AG09309 (cell line): ENCODE data around the gene TXNRD1.

Source experiments
- DNase-seq: peaks from one replicate; pipeline ENCODE4 v3.0.0-alpha.2; 2010; ENCODE audit warnings: low read depth
- H3K4me3 ChIP-seq: 2 replicates; pipeline ENCODE4 v1.5.1; 2011; ENCODE audit warnings: mild to moderate bottlenecking, low read depth, low read length, moderate library complexity; ENCODE audit not compliant: control insufficient read depth
- CTCF ChIP-seq: IDR thresholded peaks from 2 replicates; pipeline ENCODE4 v1.5.1; 2011; ENCODE audit warnings: mild to moderate bottlenecking, low read depth, low read length, inconsistent platforms; ENCODE audit not compliant: insufficient read depth, control insufficient read depth; ENCODE audit errors: missing control alignments

The TXNRD1 gene

GRCh38 chr12:104309446-104309993, 93.9 kb downstream of the TXNRD1 start:
- H3K4me3 ChIP-seq: no peak overlapping the region
- TF ChIP-seq CTCF: no peak

DNA sequence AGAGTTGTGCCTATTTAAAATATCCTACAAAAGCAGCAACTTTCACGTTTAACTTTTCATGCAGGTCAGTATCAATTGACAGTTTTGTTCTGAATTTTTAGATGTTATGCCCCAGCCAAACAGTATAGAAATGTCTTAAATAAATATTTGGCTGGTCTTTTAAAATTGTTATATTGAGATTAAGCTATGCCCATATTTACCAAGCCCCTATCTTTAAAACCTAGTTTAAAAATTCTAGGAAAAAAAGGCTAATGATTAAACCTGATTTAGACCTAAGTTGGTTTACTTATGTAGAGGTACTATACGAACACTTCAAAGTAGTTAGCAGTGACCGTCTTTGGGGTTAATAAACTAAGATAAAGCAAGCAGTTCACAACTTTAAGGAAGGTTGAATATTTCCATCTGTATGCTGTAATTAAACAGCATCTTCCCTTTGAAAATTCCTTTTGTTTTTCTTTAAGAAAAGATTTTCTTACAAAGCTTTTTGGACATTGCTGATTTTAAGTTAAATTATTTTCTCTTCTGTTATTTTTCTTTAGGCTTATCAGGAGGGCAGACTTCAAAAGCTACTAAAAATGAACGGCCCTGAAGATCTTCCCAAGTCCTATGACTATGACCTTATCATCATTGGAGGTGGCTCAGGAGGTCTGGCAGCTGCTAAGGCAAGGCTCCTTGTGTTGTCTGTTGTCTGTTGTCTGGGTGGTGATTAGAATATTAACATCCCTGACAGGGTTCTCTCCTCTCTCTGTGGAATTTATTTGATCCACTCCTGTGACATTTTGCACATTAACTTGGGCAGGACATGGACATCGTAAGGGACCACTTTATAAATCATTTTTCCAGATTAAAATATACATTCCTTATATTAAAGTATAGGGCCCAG, 95.4 kb downstream of the TXNRD1 start:
- DNase-seq: no peak
- H3K4me3 ChIP-seq: no peak overlapping the region
- no peak for TF ChIP-seq CTCF

More at GRCh38 chr12:104309446-104309993, 93.9 kb downstream of the TXNRD1 start:
- no peak for DNase-seq

DNA sequence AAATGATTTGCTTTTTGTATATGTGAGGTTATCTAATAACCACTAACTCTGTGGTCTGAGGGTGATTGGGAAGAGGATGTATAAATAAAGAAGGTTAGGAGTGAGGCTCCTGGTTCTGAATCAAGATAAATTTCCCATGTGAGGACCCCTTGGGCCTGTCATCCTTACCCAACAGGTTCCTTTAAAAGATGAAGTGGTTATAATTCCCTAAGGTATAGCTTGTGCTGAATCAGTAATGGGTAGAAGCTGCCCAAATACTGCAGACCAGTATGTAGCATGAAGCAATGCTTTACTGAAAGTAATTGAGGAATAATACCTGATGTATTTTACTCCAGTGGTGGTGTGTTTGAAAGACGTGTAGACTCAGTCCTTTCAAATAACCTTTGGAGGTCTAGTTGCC, 96.6 kb downstream of the TXNRD1 start:
- TF ChIP-seq CTCF: no peak
- H3K4me3 ChIP-seq: no peak overlapping the region
- DNase-seq: no peak

DNA sequence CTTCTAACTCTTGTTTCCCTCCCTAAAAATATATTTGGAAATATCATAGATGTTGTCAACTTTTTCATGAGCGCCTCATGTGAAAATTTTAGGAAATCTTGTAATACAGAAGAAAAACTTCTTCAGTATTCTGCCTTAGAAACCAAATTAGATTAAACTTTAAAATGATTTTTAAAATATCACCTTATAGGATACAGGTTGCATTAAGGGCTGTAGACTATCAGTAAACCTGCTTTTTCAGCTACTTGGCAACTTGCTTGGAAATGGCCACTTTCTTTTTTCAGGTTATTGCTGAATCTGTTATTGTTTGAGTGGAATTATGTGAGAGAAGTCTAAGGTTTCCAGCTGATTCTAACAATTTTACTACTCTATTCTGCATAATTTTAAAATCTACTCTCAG, 97.1 kb downstream of the TXNRD1 start:
- H3K4me3 ChIP-seq: no peak overlapping the region
- DNase-seq: no peak
- TF ChIP-seq CTCF: no peak

DNA sequence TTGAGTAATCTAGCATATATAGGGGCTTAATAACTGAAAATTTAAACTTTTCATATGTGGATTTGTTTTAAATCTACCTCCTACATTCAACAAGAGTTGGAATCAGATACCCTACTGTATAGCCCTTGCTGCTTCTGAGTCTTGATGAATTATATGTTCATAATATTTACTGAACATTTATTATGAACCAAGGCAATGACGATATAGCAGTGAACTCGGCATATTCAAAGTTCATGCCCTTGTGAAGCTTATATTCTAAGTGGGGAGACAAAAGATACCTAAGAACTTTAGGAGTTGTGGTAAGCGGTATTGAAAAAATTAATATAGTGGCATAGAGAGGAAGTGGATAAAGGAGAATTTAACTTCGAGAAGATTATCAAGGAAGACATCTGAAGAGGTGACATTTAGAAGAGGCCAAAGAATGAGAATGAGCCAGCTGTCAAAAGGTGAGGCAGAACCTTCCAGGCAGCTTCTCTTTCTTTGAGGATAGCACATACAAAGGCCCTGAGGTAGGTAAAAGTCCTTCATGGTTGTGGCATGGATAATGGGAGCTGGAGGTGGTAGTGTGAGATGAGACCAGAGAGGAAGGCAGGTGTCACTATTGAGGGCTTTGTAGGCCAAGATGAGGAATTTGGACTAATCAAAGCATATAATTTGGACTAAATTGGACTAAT, 98.1 kb downstream of the TXNRD1 start:
- no peak overlapping the region for H3K4me3 ChIP-seq
- no peak for DNase-seq
- TF ChIP-seq CTCF: no peak

GRCh38 chr12:104314242-104314614, 98.6 kb downstream of the TXNRD1 start:
- no peak overlapping the region for H3K4me3 ChIP-seq
- DNase-seq: no peak
- TF ChIP-seq CTCF: no peak
